Activated CD8-positive, alpha-beta memory T cell treated with anti-CD3 and anti-CD28 coated beads for 1 hour (primary cell): Measurements from ENCODE around the gene BCL6.

Experiments
- DNase-seq, 2 donors: peaks; one replicate each; pipeline ENCODE4 v3.0.0-alpha.2; 2020; ENCODE audit warnings: low read depth in 1 of 2; ENCODE audit errors: extremely low read depth in 1 of 2

BCL6 gene

GRCh38 chr3:187721055-187721454 is 24.2 kb downstream of the BCL6 start:
- no peak for DNase-seq

GRCh38 chr3:187720337-187720670 is 25.0 kb downstream of the BCL6 start:
- no peak for DNase-seq

GRCh38 chr3:187719628-187720336 is 25.5 kb downstream of the BCL6 start:
- no peak for DNase-seq

GRCh38 chr3:187718802-187719201 is 26.5 kb downstream of the BCL6 start:
- DNase-seq, result no peak

GRCh38 chr3:187717572-187717971 is 27.7 kb downstream of the BCL6 start:
- no peak for DNase-seq

GRCh38 chr3:187714404-187714979 is 30.8 kb downstream of the BCL6 start:
- DNase-seq, result peak; percentile 21 to 35

- no peak for DNase-seq
Observed at GRCh38 chr3:187713504-187713903, 31.8 kb downstream of the BCL6 start.

GRCh38 chr3:187709155-187709554 is 36.1 kb downstream of the BCL6 start:
- no peak for DNase-seq

GRCh38 chr3:187708696-187709095 is 36.6 kb downstream of the BCL6 start:
- DNase-seq, result no peak

- no peak for DNase-seq
Observed at GRCh38 chr3:187706971-187707370, 38.3 kb downstream of the BCL6 start.

- no peak for DNase-seq
Observed at GRCh38 chr3:187705164-187705563, 40.1 kb downstream of the BCL6 start.

GRCh38 chr3:187702507-187703033 is 42.7 kb downstream of the BCL6 start, which contains the start of gene RTP2:
Gene RTP2 (minus strand): TSS chr3:187702557. CDS start chr3:187702128, 429 bp downstream.
- no peak for DNase-seq

GRCh38 chr3:187700249-187700648 is 45.0 kb downstream of the BCL6 start:
- no peak for DNase-seq

- no peak for DNase-seq
Observed at GRCh38 chr3:187698499-187699399, 46.5 kb downstream of the BCL6 start.

- no peak for DNase-seq
Observed at GRCh38 chr3:187696021-187696420, 49.2 kb downstream of the BCL6 start.

- DNase-seq, result no peak
Observed at GRCh38 chr3:187695449-187695848, 49.8 kb downstream of the BCL6 start.

- no peak for DNase-seq
Observed at GRCh38 chr3:187694801-187695200, 50.5 kb downstream of the BCL6 start.

GRCh38 chr3:187693431-187693830 is 51.8 kb downstream of the BCL6 start:
- no peak for DNase-seq

- no peak for DNase-seq
Observed at GRCh38 chr3:187689984-187690383, 55.3 kb downstream of the BCL6 start.

- DNase-seq, result no peak
Observed at GRCh38 chr3:187686621-187687273, 58.5 kb downstream of the BCL6 start.

- DNase-seq, result no peak
Observed at GRCh38 chr3:187685948-187686347, 59.3 kb downstream of the BCL6 start.
